ENCODE data around the gene CPZ.
"Not testable (repeated sequence)": the region's sequence is repeated elsewhere in the genome, so short reads cannot be mapped to it uniquely, and the experiment has no call there.

CPZ gene

GRCh38 chr4:8610858-8611616 is 18.5 kb downstream of the CPZ start:
- TF ChIP-seq GATA1 (IDR thresholded peaks at IDR 0.05; ENCODE audit: low read depth, low read length) (no peak), POLR2A (IDR thresholded peaks at IDR 0.05; ENCODE audit: low read length) (no peak)

GRCh38 chr4:8612646-8613045 is 20.1 kb downstream of the CPZ start:
- no peak for DNase-seq
- TF ChIP-seq POLR2A (IDR thresholded peaks at IDR 0.05; ENCODE audit: low read length): no peak
- TF ChIP-seq GATA1 (IDR thresholded peaks at IDR 0.05; ENCODE audit: low read depth, low read length): no peak

More at GRCh38 chr4:8610858-8611616, 18.5 kb downstream of the CPZ start:
- no peak for DNase-seq

GRCh38 chr4:8613421-8614364 is 21.1 kb downstream of the CPZ start:
- DNase-seq: no peak
- no peak for TF ChIP-seq GATA1 (IDR thresholded peaks at IDR 0.05; ENCODE audit: low read depth, low read length)
- no peak for TF ChIP-seq POLR2A (IDR thresholded peaks at IDR 0.05; ENCODE audit: low read length)

GRCh38 chr4:8614365-8615193 is 22.0 kb downstream of the CPZ start:
- TF ChIP-seq POLR2A (IDR thresholded peaks at IDR 0.05; ENCODE audit: low read length) (no peak), GATA1 (IDR thresholded peaks at IDR 0.05; ENCODE audit: low read depth, low read length) (no peak)
- DNase-seq: no peak

GRCh38 chr4:8615366-8615765 is 22.8 kb downstream of the CPZ start:
- DNase-seq: no peak
- no peak for TF ChIP-seq GATA1 (IDR thresholded peaks at IDR 0.05; ENCODE audit: low read depth, low read length)
- TF ChIP-seq POLR2A (IDR thresholded peaks at IDR 0.05; ENCODE audit: low read length): no peak

GRCh38 chr4:8615921-8616787 is 23.6 kb downstream of the CPZ start:
- TF ChIP-seq GATA1 (IDR thresholded peaks at IDR 0.05; ENCODE audit: low read depth, low read length): no peak
- no peak for TF ChIP-seq POLR2A (IDR thresholded peaks at IDR 0.05; ENCODE audit: low read length)

GRCh38 chr4:8616831-8617230 is 24.3 kb downstream of the CPZ start:
- DNase-seq: no peak
- TF ChIP-seq GATA1 (IDR thresholded peaks at IDR 0.05; ENCODE audit: low read depth, low read length) (no peak), POLR2A (IDR thresholded peaks at IDR 0.05; ENCODE audit: low read length) (no peak)

More at GRCh38 chr4:8615921-8616787, 23.6 kb downstream of the CPZ start:
- DNase-seq: no peak

- no peak for DNase-seq
- TF ChIP-seq POLR2A (IDR thresholded peaks at IDR 0.05; ENCODE audit: low read length): no peak
- no peak for TF ChIP-seq GATA1 (IDR thresholded peaks at IDR 0.05; ENCODE audit: low read depth, low read length)
Observed at GRCh38 chr4:8617486-8618040, 25.0 kb downstream of the CPZ start.

GRCh38 chr4:8618421-8618820 is 25.9 kb downstream of the CPZ start:
- TF ChIP-seq POLR2A (IDR thresholded peaks at IDR 0.05; ENCODE audit: low read length) (no peak), GATA1 (IDR thresholded peaks at IDR 0.05; ENCODE audit: low read depth, low read length) (no peak)

GRCh38 chr4:8618961-8619720 is 26.6 kb downstream of the CPZ start:
- TF ChIP-seq POLR2A (IDR thresholded peaks at IDR 0.05; ENCODE audit: low read length): no peak
- TF ChIP-seq GATA1 (IDR thresholded peaks at IDR 0.05; ENCODE audit: low read depth, low read length): no peak
- no peak for DNase-seq

More at GRCh38 chr4:8618421-8618820, 25.9 kb downstream of the CPZ start:
- DNase-seq: no peak

GRCh38 chr4:8621135-8621534 is 28.6 kb downstream of the CPZ start:
- peak in 1 of 2 experiments; percentile 4 for DNase-seq

- not testable (repeated sequence) for DNase-seq
Observed at GRCh38 chr4:8624601-8625272, 32.2 kb downstream of the CPZ start.

GRCh38 chr4:8630240-8630905 is 37.8 kb downstream of the CPZ start:
- DNase-seq: not testable (repeated sequence)

- DNase-seq: not testable (repeated sequence)
Observed at GRCh38 chr4:8631896-8632295, 39.3 kb downstream of the CPZ start.

- DNase-seq: not testable (repeated sequence)
Observed at GRCh38 chr4:8634773-8635172, 42.2 kb downstream of the CPZ start.

- DNase-seq: not testable (repeated sequence)
Observed at GRCh38 chr4:8635897-8636554, 43.5 kb downstream of the CPZ start.
